Mesothelial cell of epicardium (in vitro differentiated cells): ENCODE results near the gene MED16. TPM values are rescaled to one million over a fixed set of nuclear protein-coding genes. Genes with fewer than 3 reads are reported as not detected.

Experiments used
- DNase-seq, 2 experiments: peaks; one replicate each; pipeline ENCODE4 v3.0.0; 2021; ENCODE audit warnings: low spot score in 2 of 2; ENCODE audit not compliant: unreplicated experiment in 2 of 2
- H3K27ac Mint-ChIP-seq: 2 replicates; pipeline ENCODE4 v1.8.0; 2021; ENCODE audit warnings: mixed read lengths
- H3K27me3 Mint-ChIP-seq: 2 replicates; pipeline ENCODE4 v1.8.0; 2021; ENCODE audit warnings: low read depth, mixed read lengths
- H3K36me3 Mint-ChIP-seq: 2 replicates; pipeline ENCODE4 v1.8.0; 2021; ENCODE audit warnings: mixed read lengths
- H3K4me1 Mint-ChIP-seq: 2 replicates; pipeline ENCODE4 v1.8.0; 2021; ENCODE audit warnings: mixed read lengths
- H3K4me3 Mint-ChIP-seq: 2 replicates; pipeline ENCODE4 v1.8.0; 2021; ENCODE audit warnings: mild to moderate bottlenecking, moderate library complexity, mixed read lengths
- H3K9me3 Mint-ChIP-seq: 2 replicates; pipeline ENCODE4 v1.8.0; 2021; ENCODE audit warnings: mixed read lengths
- CTCF ChIP-seq: fragments of 200-600 bp; sonication (generic); IDR thresholded peaks from one replicate; pipeline ENCODE4 v1.5.0; 2021; ENCODE audit warnings: antibody characterized with exemption; ENCODE audit not compliant: unreplicated experiment
- total RNA-seq: library from RNA; stranded (reverse); gene quantifications from 3 replicates; pipeline ENCODE4 v1.2.1, GENCODE V29; 2021

MED16 gene
- total RNA-seq, 1 donor from 2014 or later = 79.8 TPM

GRCh38 chr19:906480-906879, 13.5 kb upstream of the MED16 start:
- Mint-ChIP-seq H3K36me3 (peaks cover 5% of the 10 kb centered on the region), H3K9me3 (no peaks in the 10 kb centered on the region), H3K4me1 (peaks cover 3% of the 10 kb centered on the region), H3K27me3 (no peaks in the 10 kb centered on the region), H3K27ac (no peak overlapping the region), H3K4me3 (no peak overlapping the region)
- no peak for DNase-seq
- TF ChIP-seq CTCF = no peak

- no peak for TF ChIP-seq CTCF
- peaks cover 3% of the 10 kb centered on the region for H3K4me1 Mint-ChIP-seq
- H3K4me3 Mint-ChIP-seq = no peak overlapping the region
- DNase-seq = no peak
- H3K9me3 Mint-ChIP-seq = no peaks in the 10 kb centered on the region
- H3K36me3 Mint-ChIP-seq = peaks cover 3% of the 10 kb centered on the region
- no peaks in the 10 kb centered on the region for H3K27me3 Mint-ChIP-seq
- H3K27ac Mint-ChIP-seq = peak overlapping the region; percentile 78
These were observed 11.6 kb upstream of the MED16 start for GRCh38 chr19:904545-904944.

GRCh38 chr19:903266-903797, 10.3 kb upstream of the MED16 start:
- Mint-ChIP-seq H3K27ac (no peak overlapping the region), H3K27me3 (no peaks in the 10 kb centered on the region), H3K9me3 (no peaks in the 10 kb centered on the region), H3K4me3 (no peak overlapping the region), H3K36me3 (peaks cover 3% of the 10 kb centered on the region), H3K4me1 (peaks cover 3% of the 10 kb centered on the region)
- no peak for DNase-seq
- no peak for TF ChIP-seq CTCF

- Mint-ChIP-seq H3K27ac (no peak overlapping the region), H3K9me3 (no peaks in the 10 kb centered on the region), H3K27me3 (no peaks in the 10 kb centered on the region), H3K4me3 (no peak overlapping the region), H3K36me3 (peaks cover 6% of the 10 kb centered on the region), H3K4me1 (peaks cover 3% of the 10 kb centered on the region)
- DNase-seq = no peak
- no peak for TF ChIP-seq CTCF
These were observed 9.6 kb upstream of the MED16 start for GRCh38 chr19:902446-903226.

- no peak overlapping the region for H3K27ac Mint-ChIP-seq
- H3K4me3 Mint-ChIP-seq = no peak overlapping the region
- no peak for TF ChIP-seq CTCF
- H3K36me3 Mint-ChIP-seq = peaks cover 6% of the 10 kb centered on the region
- no peak for DNase-seq
- no peaks in the 10 kb centered on the region for H3K9me3 Mint-ChIP-seq
- H3K27me3 Mint-ChIP-seq = no peaks in the 10 kb centered on the region
- H3K4me1 Mint-ChIP-seq = peaks cover 3% of the 10 kb centered on the region
These were observed 9.0 kb upstream of the MED16 start for GRCh38 chr19:902093-902370.
